Measurements from ENCODE around the gene FAM171A1. TPM values are rescaled to one million over a fixed set of nuclear protein-coding genes. Genes with fewer than 3 reads are reported as not detected.
A peak's percentile ranks its signal among the peaks of the same experiment; 100 is the strongest.
"Not testable (repeated sequence)": the region's sequence is repeated elsewhere in the genome, so short reads cannot be mapped to it uniquely, and the experiment has no call there.

Gene FAM171A1
- total and polyA plus RNA-seq, 2 donors (not counting 1 experiment from before 2014, with no cell fraction given) = 8.8 to 10.3 TPM

- H2AFZ ChIP-seq (ENCODE audit: low read length) = no peak overlapping the region
- no peaks in the 10 kb centered on the region for H3K79me2 ChIP-seq (ENCODE audit: control insufficient read depth, insufficient read depth, low read length)
- no peaks in the 10 kb centered on the region for H4K20me1 ChIP-seq (ENCODE audit: control insufficient read depth, extremely low read depth, insufficient read depth, low read length)
- H3K27ac ChIP-seq (ENCODE audit: insufficient read depth, low read length) = no peak overlapping the region
- H3K4me3 ChIP-seq (replicated peaks in 1 of 4; ENCODE audit: control extremely low read depth in 1 of 4, insufficient read depth in 1 of 4, low read depth in 3 of 4, low read length in 4 of 4) = no peak overlapping the region
- H3K27me3 ChIP-seq (ENCODE audit: control insufficient read depth, insufficient read depth, low read length) = no peaks in the 10 kb centered on the region
- H3K4me2 ChIP-seq (ENCODE audit: extremely low read depth, insufficient read depth, low read length) = peak overlapping the region; percentile 52
- no peaks in the 10 kb centered on the region for H3K36me3 ChIP-seq (ENCODE audit: control insufficient read depth, insufficient read depth, low read length)
- no peak for TF ChIP-seq CTCF (conservative IDR thresholded peaks at IDR 0.05 in 1 of 2, IDR thresholded peaks at IDR 0.05 in 1 of 2; ENCODE audit: low read depth in 1 of 2, low read length in 2 of 2)
- TF ChIP-seq EZH2 (IDR thresholded peaks at IDR 0.05; ENCODE audit: low read length, missing control alignments) = no peak
- H3K9ac ChIP-seq (ENCODE audit: insufficient read depth, low read length) = no peak overlapping the region
- no peaks in the 10 kb centered on the region for H3K9me3 ChIP-seq (ENCODE audit: control insufficient read depth, insufficient read depth, low read depth, low read length)
- peaks cover 13% of the 10 kb centered on the region for H3K4me1 ChIP-seq (ENCODE audit: control insufficient read depth, extremely low read depth, insufficient read depth, low read length)
- peak; percentile 62 to 89 for DNase-seq (ENCODE audit: low read depth in 2 of 2)
Observed at GRCh38 chr10:15333909-15334649, 37.0 kb downstream of the FAM171A1 start.

- H3K4me3 ChIP-seq (replicated peaks in 1 of 4; ENCODE audit: control extremely low read depth in 1 of 4, insufficient read depth in 1 of 4, low read depth in 3 of 4, low read length in 4 of 4); H3K9ac ChIP-seq (ENCODE audit: insufficient read depth, low read length); H2AFZ ChIP-seq (ENCODE audit: low read length); H3K9me3 ChIP-seq (ENCODE audit: control insufficient read depth, insufficient read depth, low read depth, low read length); H3K27me3 ChIP-seq (ENCODE audit: control insufficient read depth, insufficient read depth, low read length); H3K27ac ChIP-seq (ENCODE audit: insufficient read depth, low read length); H4K20me1 ChIP-seq (ENCODE audit: control insufficient read depth, extremely low read depth, insufficient read depth, low read length); DNase-seq (ENCODE audit: low read depth in 2 of 2); H3K36me3 ChIP-seq (ENCODE audit: control insufficient read depth, insufficient read depth, low read length); H3K79me2 ChIP-seq (ENCODE audit: control insufficient read depth, insufficient read depth, low read length); H3K4me2 ChIP-seq (ENCODE audit: extremely low read depth, insufficient read depth, low read length): not testable (repeated sequence)
- peaks cover 13% of the 10 kb centered on the region for H3K4me1 ChIP-seq (ENCODE audit: control insufficient read depth, extremely low read depth, insufficient read depth, low read length)
Observed at GRCh38 chr10:15333181-15333580, 37.9 kb downstream of the FAM171A1 start.

- Histone ChIP-seq H3K27ac (ENCODE audit: insufficient read depth, low read length) (no peak overlapping the region), H2AFZ (ENCODE audit: low read length) (no peak overlapping the region), H4K20me1 (ENCODE audit: control insufficient read depth, extremely low read depth, insufficient read depth, low read length) (no peaks in the 10 kb centered on the region), H3K4me3 (replicated peaks in 1 of 4; ENCODE audit: control extremely low read depth in 1 of 4, insufficient read depth in 1 of 4, low read depth in 3 of 4, low read length in 4 of 4) (no peak overlapping the region), H3K9ac (ENCODE audit: insufficient read depth, low read length) (no peak overlapping the region), H3K4me1 (ENCODE audit: control insufficient read depth, extremely low read depth, insufficient read depth, low read length) (peaks cover 12% of the 10 kb centered on the region), H3K79me2 (ENCODE audit: control insufficient read depth, insufficient read depth, low read length) (no peaks in the 10 kb centered on the region), H3K36me3 (ENCODE audit: control insufficient read depth, insufficient read depth, low read length) (no peaks in the 10 kb centered on the region), H3K9me3 (ENCODE audit: control insufficient read depth, insufficient read depth, low read depth, low read length) (no peaks in the 10 kb centered on the region), H3K4me2 (ENCODE audit: extremely low read depth, insufficient read depth, low read length) (no peak overlapping the region), H3K27me3 (ENCODE audit: control insufficient read depth, insufficient read depth, low read length) (no peaks in the 10 kb centered on the region)
- no peak for TF ChIP-seq CTCF (conservative IDR thresholded peaks at IDR 0.05 in 1 of 2, IDR thresholded peaks at IDR 0.05 in 1 of 2; ENCODE audit: low read depth in 1 of 2, low read length in 2 of 2)
- TF ChIP-seq EZH2 (IDR thresholded peaks at IDR 0.05; ENCODE audit: low read length, missing control alignments) = no peak
- no peak for DNase-seq (ENCODE audit: low read depth in 2 of 2)
Observed at GRCh38 chr10:15331461-15331860, 39.6 kb downstream of the FAM171A1 start.

Data from fibroblast of lung (primary cell).